ENCODE data around the gene CMYA5.
A peak's percentile ranks its signal among the peaks of the same experiment; 100 is the strongest.

CMYA5 gene

GRCh38 chr5:79728396-79728795 lies 38.8 kb downstream of the CMYA5 start:
- Histone ChIP-seq H3K27me3 (ENCODE audit: control insufficient read depth, insufficient read depth, low read length) (no peaks in the 10 kb centered on the region), H3K9ac (ENCODE audit: low read depth, low read length) (no peak overlapping the region), H3K4me1 (ENCODE audit: control insufficient read depth, insufficient read depth, low read length) (no peaks in the 10 kb centered on the region), H3K27ac (ENCODE audit: low read depth, low read length) (no peak overlapping the region), H3K4me3 (ENCODE audit: low read depth, low read length) (no peak overlapping the region), H3K36me3 (ENCODE audit: control insufficient read depth, insufficient read depth, low read length) (no peaks in the 10 kb centered on the region), H3K9me3 (ENCODE audit: control insufficient read depth, insufficient read depth, low read length) (no peaks in the 10 kb centered on the region)

DNA sequence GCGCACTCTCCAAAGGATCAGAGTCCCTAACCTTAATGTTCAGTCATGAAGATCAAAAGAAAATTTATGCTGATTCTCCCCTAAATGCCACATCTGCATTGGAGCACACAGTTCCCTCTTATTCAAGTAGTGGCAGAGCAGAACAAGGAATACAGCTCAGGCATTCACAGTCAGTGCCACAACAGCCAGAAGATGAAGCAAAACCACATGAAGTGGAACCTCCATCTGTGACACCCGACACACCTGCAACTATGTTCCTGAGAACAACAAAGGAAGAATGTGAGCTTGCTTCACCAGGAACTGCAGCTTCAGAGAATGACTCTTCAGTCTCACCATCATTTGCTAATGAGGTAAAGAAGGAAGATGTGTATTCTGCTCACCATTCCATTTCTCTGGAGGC lies 40.0 kb downstream of the CMYA5 start:
- no peak overlapping the region for H3K4me3 ChIP-seq (ENCODE audit: low read depth, low read length)
- H3K27me3 ChIP-seq (ENCODE audit: control insufficient read depth, insufficient read depth, low read length): no peaks in the 10 kb centered on the region
- no peak overlapping the region for H3K9ac ChIP-seq (ENCODE audit: low read depth, low read length)
- no peaks in the 10 kb centered on the region for H3K9me3 ChIP-seq (ENCODE audit: control insufficient read depth, insufficient read depth, low read length)
- H3K4me1 ChIP-seq (ENCODE audit: control insufficient read depth, insufficient read depth, low read length): no peaks in the 10 kb centered on the region
- no peak overlapping the region for H3K27ac ChIP-seq (ENCODE audit: low read depth, low read length)
- H3K36me3 ChIP-seq (ENCODE audit: control insufficient read depth, insufficient read depth, low read length): no peaks in the 10 kb centered on the region

DNA sequence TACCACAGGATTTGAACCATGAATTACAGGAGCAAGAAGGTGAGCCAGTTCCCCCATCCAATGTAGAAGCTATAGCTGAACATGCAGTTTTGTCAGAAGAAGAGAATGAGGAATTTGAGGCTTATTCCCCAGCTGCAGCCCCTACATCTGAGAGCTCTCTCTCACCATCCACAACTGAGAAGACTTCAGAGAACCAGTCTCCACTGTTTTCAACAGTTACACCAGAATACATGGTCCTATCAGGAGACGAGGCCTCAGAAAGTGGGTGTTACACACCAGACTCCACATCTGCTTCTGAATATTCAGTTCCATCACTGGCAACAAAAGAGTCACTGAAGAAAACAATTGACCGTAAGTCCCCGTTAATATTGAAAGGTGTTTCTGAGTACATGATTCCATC lies 40.9 kb downstream of the CMYA5 start:
- H3K36me3 ChIP-seq (ENCODE audit: control insufficient read depth, insufficient read depth, low read length): no peaks in the 10 kb centered on the region
- no peaks in the 10 kb centered on the region for H3K27me3 ChIP-seq (ENCODE audit: control insufficient read depth, insufficient read depth, low read length)
- no peaks in the 10 kb centered on the region for H3K4me1 ChIP-seq (ENCODE audit: control insufficient read depth, insufficient read depth, low read length)
- H3K27ac ChIP-seq (ENCODE audit: low read depth, low read length): no peak overlapping the region
- no peaks in the 10 kb centered on the region for H3K9me3 ChIP-seq (ENCODE audit: control insufficient read depth, insufficient read depth, low read length)
- no peak overlapping the region for H3K9ac ChIP-seq (ENCODE audit: low read depth, low read length)
- H3K4me3 ChIP-seq (ENCODE audit: low read depth, low read length): no peak overlapping the region

GRCh38 chr5:79731775-79732174 lies 42.1 kb downstream of the CMYA5 start:
- Histone ChIP-seq H3K9ac (ENCODE audit: low read depth, low read length) (no peak overlapping the region), H3K4me3 (ENCODE audit: low read depth, low read length) (no peak overlapping the region), H3K27me3 (ENCODE audit: control insufficient read depth, insufficient read depth, low read length) (no peaks in the 10 kb centered on the region), H3K4me1 (ENCODE audit: control insufficient read depth, insufficient read depth, low read length) (no peaks in the 10 kb centered on the region), H3K27ac (ENCODE audit: low read depth, low read length) (no peak overlapping the region), H3K36me3 (ENCODE audit: control insufficient read depth, insufficient read depth, low read length) (no peaks in the 10 kb centered on the region), H3K9me3 (ENCODE audit: control insufficient read depth, insufficient read depth, low read length) (no peaks in the 10 kb centered on the region)

DNA sequence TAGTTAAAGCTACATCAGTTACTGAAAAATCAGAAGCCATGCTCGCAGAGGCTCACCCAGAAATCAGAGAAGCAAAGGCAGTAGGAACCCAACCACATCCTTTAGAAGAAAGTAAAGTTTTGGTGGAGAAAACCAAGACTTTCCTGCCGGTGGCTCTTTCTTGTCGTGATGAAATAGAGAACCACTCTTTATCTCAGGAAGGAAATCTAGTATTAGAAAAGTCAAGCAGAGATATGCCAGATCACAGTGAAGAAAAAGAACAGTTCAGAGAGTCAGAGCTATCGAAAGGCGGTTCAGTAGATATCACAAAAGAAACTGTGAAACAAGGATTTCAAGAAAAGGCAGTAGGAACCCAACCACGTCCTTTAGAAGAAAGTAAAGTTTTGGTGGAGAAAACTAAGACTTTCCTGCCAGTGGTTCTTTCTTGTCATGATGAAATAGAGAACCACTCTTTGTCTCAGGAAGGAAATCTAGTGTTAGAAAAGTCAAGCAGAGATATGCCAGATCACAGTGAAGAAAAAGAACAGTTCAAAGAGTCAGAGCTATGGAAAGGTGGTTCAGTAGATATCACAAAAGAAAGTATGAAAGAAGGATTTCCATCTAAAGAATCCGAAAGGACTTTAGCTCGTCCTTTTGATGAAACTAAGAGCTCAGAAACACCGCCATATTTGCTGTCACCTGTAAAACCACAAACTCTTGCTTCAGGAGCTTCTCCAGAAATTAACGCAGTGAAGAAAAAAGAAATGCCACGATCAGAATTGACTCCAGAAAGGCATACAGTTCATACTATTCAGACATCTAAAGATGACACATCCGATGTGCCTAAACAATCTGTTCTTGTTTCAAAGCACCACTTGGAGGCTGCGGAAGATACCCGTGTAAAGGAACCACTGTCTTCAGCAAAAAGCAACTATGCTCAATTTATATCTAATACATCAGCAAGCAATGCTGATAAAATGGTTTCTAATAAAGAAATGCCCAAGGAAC lies 47.2 kb downstream of the CMYA5 start:
- Histone ChIP-seq H3K36me3 (ENCODE audit: control insufficient read depth, insufficient read depth, low read length) (no peaks in the 10 kb centered on the region), H3K4me3 (ENCODE audit: low read depth, low read length) (no peak overlapping the region), H3K27ac (ENCODE audit: low read depth, low read length) (no peak overlapping the region), H3K9me3 (ENCODE audit: control insufficient read depth, insufficient read depth, low read length) (no peaks in the 10 kb centered on the region), H3K4me1 (ENCODE audit: control insufficient read depth, insufficient read depth, low read length) (no peaks in the 10 kb centered on the region), H3K9ac (ENCODE audit: low read depth, low read length) (no peak overlapping the region), H3K27me3 (ENCODE audit: control insufficient read depth, insufficient read depth, low read length) (no peaks in the 10 kb centered on the region)

- Histone ChIP-seq H3K27me3 (ENCODE audit: control insufficient read depth, insufficient read depth, low read length) (no peaks in the 10 kb centered on the region), H3K4me1 (ENCODE audit: control insufficient read depth, insufficient read depth, low read length) (0 out of 2 replicates have a peak, but pooled peaks cover 3% of the 10 kb centered on the region), H3K9ac (ENCODE audit: low read depth, low read length) (no peak overlapping the region), H3K4me3 (ENCODE audit: low read depth, low read length) (no peak overlapping the region), H3K27ac (ENCODE audit: low read depth, low read length) (no peak overlapping the region), H3K9me3 (ENCODE audit: control insufficient read depth, insufficient read depth, low read length) (no peaks in the 10 kb centered on the region), H3K36me3 (ENCODE audit: control insufficient read depth, insufficient read depth, low read length) (no peaks in the 10 kb centered on the region)
Observed at GRCh38 chr5:79738349-79738748, 48.7 kb downstream of the CMYA5 start.

GRCh38 chr5:79742549-79743136 lies 53.0 kb downstream of the CMYA5 start:
- no peak overlapping the region for H3K9ac ChIP-seq (ENCODE audit: low read depth, low read length)
- H3K27ac ChIP-seq (ENCODE audit: low read depth, low read length): no peak overlapping the region
- H3K4me1 ChIP-seq (ENCODE audit: control insufficient read depth, insufficient read depth, low read length): peaks cover 31% of the 10 kb centered on the region
- H3K27me3 ChIP-seq (ENCODE audit: control insufficient read depth, insufficient read depth, low read length): no peaks in the 10 kb centered on the region
- H3K36me3 ChIP-seq (ENCODE audit: control insufficient read depth, insufficient read depth, low read length): no peaks in the 10 kb centered on the region
- no peak overlapping the region for H3K4me3 ChIP-seq (ENCODE audit: low read depth, low read length)
- no peaks in the 10 kb centered on the region for H3K9me3 ChIP-seq (ENCODE audit: control insufficient read depth, insufficient read depth, low read length)

DNA sequence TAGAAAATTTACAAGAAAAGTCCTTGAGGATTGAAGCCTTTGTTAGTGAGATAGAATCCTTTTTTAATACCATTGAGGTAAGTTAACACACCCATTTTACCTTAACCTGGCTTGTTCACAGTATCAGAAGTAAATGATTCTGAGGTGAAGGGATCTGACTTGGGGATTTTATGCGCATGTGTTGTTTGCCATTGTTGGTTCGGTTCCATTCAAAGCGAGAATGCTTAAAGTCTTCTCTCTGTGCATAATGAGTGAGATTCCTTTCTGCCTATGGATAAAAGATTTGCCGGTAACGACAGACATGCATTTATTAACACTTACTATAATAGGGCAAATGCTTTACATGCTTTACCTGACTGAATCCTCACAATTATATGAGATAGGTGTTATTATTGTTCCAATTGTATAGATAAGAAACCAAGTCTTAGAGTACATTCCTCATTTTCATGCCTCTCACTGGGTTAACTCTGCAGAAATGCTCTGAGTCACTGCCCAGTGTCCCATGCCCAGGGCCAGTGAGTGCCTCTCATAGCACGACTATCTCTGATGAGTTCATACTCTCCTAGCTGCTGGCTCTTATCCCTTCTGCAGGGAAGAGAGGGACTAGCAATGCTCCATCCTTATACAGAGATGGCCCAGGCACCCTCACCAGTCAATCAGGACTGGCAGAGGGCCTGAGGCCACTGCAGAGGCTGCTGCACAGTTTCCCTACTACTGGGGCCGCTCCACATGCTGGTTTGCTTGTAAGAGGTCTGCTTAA lies 54.4 kb downstream of the CMYA5 start:
- H3K9ac ChIP-seq (ENCODE audit: low read depth, low read length): no peak overlapping the region
- no peaks in the 10 kb centered on the region for H3K27me3 ChIP-seq (ENCODE audit: control insufficient read depth, insufficient read depth, low read length)

DNA sequence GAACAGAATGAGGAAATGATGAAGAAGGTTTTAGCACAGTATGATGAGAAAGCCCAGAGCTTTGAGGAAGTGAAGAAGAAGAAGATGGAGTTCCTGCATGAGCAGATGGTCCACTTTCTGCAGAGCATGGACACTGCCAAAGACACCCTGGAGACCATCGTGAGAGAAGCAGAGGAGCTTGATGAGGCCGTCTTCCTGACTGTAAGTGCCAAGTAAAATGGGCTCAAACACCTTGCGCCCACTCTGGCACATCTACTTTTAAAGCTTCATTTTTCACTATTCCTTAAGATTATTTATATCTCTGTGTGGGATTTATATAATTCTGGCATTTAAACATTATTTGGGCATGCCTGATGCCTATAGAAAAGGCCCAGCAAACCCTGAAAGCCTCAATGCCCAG lies 55.6 kb downstream of the CMYA5 start:
- peaks cover 35% of the 10 kb centered on the region for H3K4me1 ChIP-seq (ENCODE audit: control insufficient read depth, insufficient read depth, low read length)
- H3K9ac ChIP-seq (ENCODE audit: low read depth, low read length): no peak overlapping the region
- H3K9me3 ChIP-seq (ENCODE audit: control insufficient read depth, insufficient read depth, low read length): no peaks in the 10 kb centered on the region
- no peak overlapping the region for H3K4me3 ChIP-seq (ENCODE audit: low read depth, low read length)
- H3K27me3 ChIP-seq (ENCODE audit: control insufficient read depth, insufficient read depth, low read length): no peaks in the 10 kb centered on the region
- no peaks in the 10 kb centered on the region for H3K36me3 ChIP-seq (ENCODE audit: control insufficient read depth, insufficient read depth, low read length)
- H3K27ac ChIP-seq (ENCODE audit: low read depth, low read length): no peak overlapping the region

More for the DNA sequence above, 54.4 kb downstream of the CMYA5 start:
- H3K27ac ChIP-seq (ENCODE audit: low read depth, low read length): peak overlapping the region; percentile 13
- peaks cover 31% of the 10 kb centered on the region for H3K4me1 ChIP-seq (ENCODE audit: control insufficient read depth, insufficient read depth, low read length)
- no peak overlapping the region for H3K4me3 ChIP-seq (ENCODE audit: low read depth, low read length)
- H3K9me3 ChIP-seq (ENCODE audit: control insufficient read depth, insufficient read depth, low read length): no peaks in the 10 kb centered on the region
- H3K36me3 ChIP-seq (ENCODE audit: control insufficient read depth, insufficient read depth, low read length): no peaks in the 10 kb centered on the region

DNA sequence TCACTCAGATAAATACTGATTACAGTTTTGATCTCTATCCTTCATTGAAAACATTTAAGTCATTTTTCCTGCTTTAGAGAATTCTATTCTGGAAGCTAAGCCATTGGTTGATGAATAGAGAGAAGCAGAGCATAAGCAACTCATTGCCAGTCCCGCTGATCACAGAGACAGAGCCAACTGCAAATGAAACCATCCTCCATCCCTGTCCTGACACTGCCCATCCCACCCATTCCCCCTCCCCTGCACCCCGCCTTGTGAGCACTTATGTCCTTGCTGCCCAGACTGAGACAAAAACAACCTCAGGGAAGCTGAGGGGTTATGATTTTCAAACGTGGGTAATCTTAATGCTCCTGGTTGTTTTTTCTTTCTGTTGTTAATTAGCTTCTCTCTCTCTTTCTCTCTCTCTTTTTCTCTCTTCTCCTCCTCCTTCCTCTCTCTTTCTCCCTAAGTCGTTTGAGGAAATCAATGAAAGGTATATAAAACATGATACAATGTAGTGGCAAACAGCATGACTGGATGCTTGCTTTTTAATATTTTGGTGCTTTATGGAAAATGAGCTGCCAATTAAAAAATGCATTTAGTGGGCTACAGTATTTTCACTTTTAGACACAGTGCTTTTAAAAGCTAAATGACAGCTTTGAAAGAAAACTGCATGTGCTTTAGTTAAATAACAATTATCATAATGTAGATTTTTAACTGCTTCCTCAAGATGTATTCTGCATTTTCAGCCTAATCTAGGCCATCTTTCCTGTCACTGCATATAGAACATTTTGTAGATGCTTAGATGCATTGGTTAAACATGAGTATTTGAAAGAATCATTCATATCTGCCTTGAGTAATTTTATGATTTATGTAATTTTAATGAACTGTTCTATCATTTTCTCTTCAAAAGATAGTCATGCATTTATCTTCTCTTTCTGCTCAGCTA lies 57.3 kb downstream of the CMYA5 start:
- H3K4me1 ChIP-seq (ENCODE audit: control insufficient read depth, insufficient read depth, low read length): peaks cover 51% of the 10 kb centered on the region
- H3K27me3 ChIP-seq (ENCODE audit: control insufficient read depth, insufficient read depth, low read length): no peaks in the 10 kb centered on the region
- H3K27ac ChIP-seq (ENCODE audit: low read depth, low read length): no peak overlapping the region
- no peaks in the 10 kb centered on the region for H3K9me3 ChIP-seq (ENCODE audit: control insufficient read depth, insufficient read depth, low read length)
- H3K4me3 ChIP-seq (ENCODE audit: low read depth, low read length): no peak overlapping the region
- no peaks in the 10 kb centered on the region for H3K36me3 ChIP-seq (ENCODE audit: control insufficient read depth, insufficient read depth, low read length)
- H3K9ac ChIP-seq (ENCODE audit: low read depth, low read length): no peak overlapping the region

Measured in HUES48 (cell line).